CD4-positive, CD25-positive, alpha-beta regulatory T cell (primary cell): Measurements from ENCODE around the gene GJC2. TPM values are rescaled to one million over a fixed set of nuclear protein-coding genes. Genes with fewer than 3 reads are reported as not detected.

Experiments
- ATAC-seq, 2 donors: fragments of 150-1000 bp; cut with Tn5 transposase; one replicate each; pipeline ENCODE4 v1.10.0; 2021; ENCODE audit warnings: low read depth in 2 of 2, moderate number of reproducible peaks in 2 of 2, moderate library complexity in 1 of 2
- DNase-seq, 3 donors: peaks; one replicate each; pipeline versions ENCODE4 v3.0.0 to v3.0.0-alpha.2; 2012 to 2022; ENCODE audit warnings: mixed read lengths in 1 of 3
- H3K27ac ChIP-seq: one replicate; pipeline ENCODE4 v1.7.0; 2013; ENCODE audit warnings: mild to moderate bottlenecking, low read length; ENCODE audit not compliant: insufficient read depth, poor library complexity, severe bottlenecking
- H3K27me3 ChIP-seq: one replicate; pipeline ENCODE4 v1.7.0; 2013; ENCODE audit warnings: low read length; ENCODE audit not compliant: control insufficient read depth, insufficient read depth
- H3K36me3 ChIP-seq: one replicate; pipeline ENCODE4 v1.7.0; 2013; ENCODE audit warnings: mild to moderate bottlenecking, low read length, moderate library complexity; ENCODE audit not compliant: control insufficient read depth, insufficient read depth
- H3K4me1 ChIP-seq: 2 replicates; pipeline ENCODE4 v1.7.0; 2013; ENCODE audit warnings: mild to moderate bottlenecking, low read length; ENCODE audit not compliant: insufficient read depth, control insufficient read depth, poor library complexity, severe bottlenecking
- H3K4me3 ChIP-seq: one replicate; pipeline ENCODE4 v1.7.0; 2013; ENCODE audit warnings: low read depth, mild to moderate bottlenecking, low read length, moderate library complexity
- H3K9me3 ChIP-seq, 2 experiments: 1 replicate in 1 of 2; 2 replicates in 1 of 2; pipeline ENCODE4 v1.7.0; 2013; ENCODE audit warnings: low read length in 2 of 2, mild to moderate bottlenecking in 1 of 2, moderate library complexity in 1 of 2; ENCODE audit not compliant: control insufficient read depth in 2 of 2
- H3K27ac Mint-ChIP-seq, 3 donors: one replicate each; pipeline ENCODE4 v1.8.0; 2020 to 2022; ENCODE audit warnings: mild to moderate bottlenecking in 3 of 3, mixed read lengths in 3 of 3, moderate library complexity in 2 of 3
- H3K27me3 Mint-ChIP-seq: one replicate; pipeline ENCODE4 v1.8.0; 2022; ENCODE audit warnings: mild to moderate bottlenecking, mixed read lengths
- H3K36me3 Mint-ChIP-seq: one replicate; pipeline ENCODE4 v1.8.0; 2020; ENCODE audit warnings: mixed read lengths
- H3K4me1 Mint-ChIP-seq, 4 donors: one replicate each; pipeline ENCODE4 v1.8.0; 2020 to 2022; ENCODE audit warnings: mixed read lengths in 4 of 4, mild to moderate bottlenecking in 1 of 4
- H3K4me3 Mint-ChIP-seq, 4 donors: one replicate each; pipeline ENCODE4 v1.8.0; 2020 to 2022; ENCODE audit warnings: mild to moderate bottlenecking in 4 of 4, mixed read lengths in 4 of 4, moderate library complexity in 3 of 4
- H3K9me3 Mint-ChIP-seq, 7 donors: one replicate each; pipeline ENCODE4 v1.8.0; 2020 to 2022; ENCODE audit warnings: mixed read lengths in 7 of 7, mild to moderate bottlenecking in 3 of 7, moderate library complexity in 2 of 7
- polyA plus RNA-seq, 4 donors: library from polyadenylated mRNA; unstranded; fragments of 300-500 nt; fragmentation: Illumina TruSeq; gene quantifications; one replicate each; pipeline ENCODE4 v1.2.3, GENCODE V29; 2021
- total RNA-seq: library from RNA; stranded (reverse); gene quantifications from one replicate; pipeline ENCODE4 v1.2.3, GENCODE V29; 2022

Gene GJC2
- total and polyA plus RNA-seq, 5 donors from 2014 or later = 2.8 TPM; not detected in 4

DNA sequence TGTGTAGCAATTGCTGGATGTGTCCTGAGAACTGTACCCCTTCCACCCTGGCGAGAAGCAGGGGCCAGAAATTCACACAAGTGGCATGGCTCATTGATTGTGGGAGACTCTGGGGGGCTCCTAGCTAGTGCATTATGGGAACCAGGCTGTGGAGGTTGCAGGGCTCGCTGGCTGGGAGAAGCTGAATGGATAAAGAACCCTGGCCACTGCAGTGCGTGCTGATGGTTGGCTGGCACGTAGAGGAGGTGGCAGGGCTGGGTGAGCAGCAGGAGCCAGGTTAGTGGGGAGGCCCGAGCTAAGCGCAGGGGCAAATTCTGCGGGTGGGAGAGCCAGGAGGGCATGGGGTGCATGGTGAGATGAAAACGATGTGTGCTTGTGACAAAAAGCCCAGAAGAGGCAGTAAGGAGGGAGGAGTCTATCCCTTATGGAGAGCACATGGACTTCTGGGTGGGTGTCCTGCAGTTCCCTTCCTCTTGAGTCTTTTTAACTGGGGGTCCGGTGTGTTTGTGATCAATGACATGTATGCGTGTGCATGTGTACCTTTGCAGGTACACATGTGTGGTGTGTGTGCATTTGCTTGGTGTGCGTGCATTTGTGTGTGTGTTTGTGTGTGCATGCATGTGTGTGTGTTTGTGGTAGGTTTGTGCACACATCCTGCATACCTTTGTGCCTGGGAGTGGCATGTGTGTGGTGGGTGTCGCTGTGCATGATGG is 6.1 kb upstream of the GJC2 start:
- no peak for ATAC-seq
- Mint-ChIP-seq H3K4me3 (peak overlapping the region; percentile 54 to 92 (median 76)), H3K4me1 (peaks cover 0 to 53% (median 20%) of the 10 kb centered on the region in 4 donors), H3K27me3 (peaks cover 7% of the 10 kb centered on the region), H3K27ac (peak overlapping the region in 1 of 3 donors; percentile 69), H3K9me3 (no peaks in the 10 kb centered on the region), H3K36me3 (no peaks in the 10 kb centered on the region)
- DNase-seq = no peak
- no peak overlapping the region for H3K27ac ChIP-seq
- H3K9me3 ChIP-seq = no peaks in the 10 kb centered on the region
- H3K36me3 ChIP-seq = peaks cover 23% of the 10 kb centered on the region
- no peaks in the 10 kb centered on the region for H3K27me3 ChIP-seq
- H3K4me1 ChIP-seq = peaks cover 45% of the 10 kb centered on the region
- no peak overlapping the region for H3K4me3 ChIP-seq

DNA sequence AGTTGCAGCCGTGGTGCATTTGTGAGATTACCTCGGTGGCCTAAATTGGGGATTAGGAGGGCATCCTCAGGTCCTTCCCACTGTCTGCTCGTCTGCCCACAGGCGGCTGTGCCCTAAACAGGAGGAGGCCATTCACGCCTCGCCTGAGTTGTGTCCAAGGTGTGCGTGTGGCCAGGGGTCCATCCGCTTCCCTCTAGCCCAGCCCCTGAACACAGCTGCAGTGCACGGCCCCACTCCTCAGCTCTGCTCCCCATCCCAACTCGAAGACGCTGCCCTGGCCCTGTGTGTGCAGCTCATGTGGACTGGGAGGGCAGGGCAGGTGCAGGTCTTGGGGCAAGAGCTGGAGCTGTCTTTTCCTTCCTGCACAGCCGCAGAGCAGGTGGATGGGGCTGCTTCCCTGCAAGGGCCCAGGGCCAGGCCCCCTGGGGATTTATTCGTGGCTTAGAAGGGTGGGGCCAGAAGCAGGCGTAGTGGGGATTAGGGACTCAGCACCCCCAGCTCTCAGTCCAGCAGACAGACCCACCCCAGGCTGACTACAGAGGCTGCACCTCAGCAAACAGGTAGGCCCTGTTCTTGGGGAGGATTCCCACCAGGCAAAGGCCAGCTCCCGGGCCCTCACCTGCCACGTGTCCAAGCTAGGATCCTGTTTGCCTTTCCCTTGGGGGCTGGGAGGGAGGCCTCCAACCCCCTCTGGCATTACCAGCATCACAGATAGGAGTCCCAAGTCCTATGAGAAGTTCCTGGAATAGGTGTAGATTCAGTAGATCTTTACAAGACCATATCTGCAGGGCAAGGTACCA is 5.3 kb upstream of the GJC2 start:
- no peaks in the 10 kb centered on the region for H3K27me3 ChIP-seq
- peak overlapping the region in 1 of 4 donors; percentile 92 for H3K4me3 Mint-ChIP-seq
- no peak overlapping the region for H3K27ac ChIP-seq
- no peaks in the 10 kb centered on the region for H3K9me3 Mint-ChIP-seq
- H3K4me3 ChIP-seq = no peak overlapping the region
- no peaks in the 10 kb centered on the region for H3K36me3 Mint-ChIP-seq
- ATAC-seq (no peak), DNase-seq (no peak)
- H3K4me1 Mint-ChIP-seq = peaks cover 0 to 52% (median 20%) of the 10 kb centered on the region in 4 donors
- peaks cover 43% of the 10 kb centered on the region for H3K4me1 ChIP-seq
- no peaks in the 10 kb centered on the region for H3K9me3 ChIP-seq
- H3K27ac Mint-ChIP-seq = peak overlapping the region in 2 of 3 donors; percentile 29 to 69
- peaks cover 6% of the 10 kb centered on the region for H3K27me3 Mint-ChIP-seq
- peaks cover 23% of the 10 kb centered on the region for H3K36me3 ChIP-seq

- Mint-ChIP-seq H3K4me1 (peaks cover 0 to 46% (median 16%) of the 10 kb centered on the region in 4 donors), H3K4me3 (no peak overlapping the region), H3K27ac (peak overlapping the region in 1 of 3 donors; percentile 29), H3K36me3 (no peaks in the 10 kb centered on the region), H3K9me3 (no peaks in the 10 kb centered on the region), H3K27me3 (peaks cover under 1% of the 10 kb centered on the region)
- Histone ChIP-seq H3K4me1 (peaks cover 40% of the 10 kb centered on the region), H3K36me3 (peaks cover 23% of the 10 kb centered on the region), H3K27ac (no peak overlapping the region), H3K27me3 (no peaks in the 10 kb centered on the region), H3K4me3 (no peak overlapping the region), H3K9me3 (no peaks in the 10 kb centered on the region)
- DNase-seq = no peak
- ATAC-seq = no peak
Measured at GRCh38 chr1:228144993-228145343, 4.8 kb upstream of the GJC2 start.

- H3K9me3 ChIP-seq = no peaks in the 10 kb centered on the region
- no peaks in the 10 kb centered on the region for H3K27me3 ChIP-seq
- no peak for ATAC-seq
- H3K36me3 Mint-ChIP-seq = no peaks in the 10 kb centered on the region
- no peaks in the 10 kb centered on the region for H3K27me3 Mint-ChIP-seq
- peaks cover 0 to 45% (median 16%) of the 10 kb centered on the region in 4 donors for H3K4me1 Mint-ChIP-seq
- peaks cover 23% of the 10 kb centered on the region for H3K36me3 ChIP-seq
- peaks cover 39% of the 10 kb centered on the region for H3K4me1 ChIP-seq
- peak in 1 of 3 donors; percentile 0 for DNase-seq
- no peak overlapping the region for H3K4me3 ChIP-seq
- peak overlapping the region in 1 of 3 donors; percentile 86 for H3K27ac Mint-ChIP-seq
- no peaks in the 10 kb centered on the region for H3K9me3 Mint-ChIP-seq
- H3K27ac ChIP-seq = no peak overlapping the region
- no peak overlapping the region for H3K4me3 Mint-ChIP-seq
Measured at GRCh38 chr1:228145463-228146416, 4.0 kb upstream of the GJC2 start.

DNA sequence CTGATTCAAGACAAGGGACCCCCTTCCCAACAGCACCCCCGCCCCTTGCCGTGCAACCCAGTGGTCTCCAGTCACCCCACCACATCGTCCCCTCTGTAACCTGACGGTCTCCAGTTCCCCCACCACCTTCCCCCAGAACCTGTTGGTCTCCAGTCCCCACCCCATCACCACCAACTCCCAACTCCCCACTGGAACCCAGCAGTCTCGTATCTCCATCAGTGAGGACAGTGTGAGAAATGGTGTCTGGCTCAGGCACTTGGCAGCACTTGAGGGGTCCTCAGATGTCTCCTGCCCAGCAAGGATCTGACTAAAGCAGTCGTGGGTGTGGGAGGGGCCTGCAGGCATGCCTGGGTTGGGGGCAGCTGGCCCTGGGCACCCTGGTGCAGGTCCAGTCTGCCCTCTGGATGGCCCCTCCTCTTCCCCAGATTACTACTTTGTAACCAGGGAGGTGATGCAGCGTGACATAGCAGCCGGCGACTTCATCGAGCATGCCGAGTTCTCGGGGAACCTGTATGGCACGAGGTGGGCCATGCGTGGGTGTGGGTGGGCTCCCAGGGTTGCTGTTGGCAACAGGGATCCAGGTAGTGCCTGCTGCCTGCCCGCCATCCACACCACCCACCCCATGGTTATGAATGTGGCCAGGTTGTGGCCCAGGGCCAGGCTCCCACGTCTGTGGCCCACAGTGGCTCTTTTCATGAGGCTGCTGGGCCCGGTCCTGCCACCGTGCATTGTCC is 3.1 kb upstream of the GJC2 start:
- Mint-ChIP-seq H3K9me3 (no peaks in the 10 kb centered on the region), H3K27ac (no peak overlapping the region), H3K4me3 (no peak overlapping the region)

GRCh38 chr1:228147151-228147693 is 2.5 kb upstream of the GJC2 start:
- no peak overlapping the region for H3K4me3 Mint-ChIP-seq
- H3K4me1 Mint-ChIP-seq = peaks cover 0 to 34% (median 15%) of the 10 kb centered on the region in 4 donors
- H3K36me3 ChIP-seq = peaks cover 23% of the 10 kb centered on the region
- ATAC-seq (no peak), DNase-seq (peak in 1 of 3 donors; percentile 1)
- no peaks in the 10 kb centered on the region for H3K27me3 ChIP-seq
- no peaks in the 10 kb centered on the region for H3K36me3 Mint-ChIP-seq
- peaks cover 24% of the 10 kb centered on the region for H3K4me1 ChIP-seq
- no peak overlapping the region for H3K27ac ChIP-seq
- H3K9me3 Mint-ChIP-seq = no peaks in the 10 kb centered on the region
- no peaks in the 10 kb centered on the region for H3K27me3 Mint-ChIP-seq
- H3K27ac Mint-ChIP-seq = no peak overlapping the region
- no peaks in the 10 kb centered on the region for H3K9me3 ChIP-seq
- H3K4me3 ChIP-seq = no peak overlapping the region

More for the DNA sequence above, 3.1 kb upstream of the GJC2 start:
- DNase-seq = peak in 1 of 3 donors; percentile 0
- Histone ChIP-seq H3K4me1 (peaks cover 31% of the 10 kb centered on the region), H3K27ac (no peak overlapping the region), H3K4me3 (no peak overlapping the region), H3K27me3 (no peaks in the 10 kb centered on the region), H3K36me3 (peaks cover 23% of the 10 kb centered on the region), H3K9me3 (no peaks in the 10 kb centered on the region)
- Mint-ChIP-seq H3K36me3 (no peaks in the 10 kb centered on the region), H3K27me3 (no peaks in the 10 kb centered on the region), H3K4me1 (peaks cover 0 to 40% (median 17%) of the 10 kb centered on the region in 4 donors)
- no peak for ATAC-seq
